ENCODE results near the gene PPP2CA.
A peak's percentile ranks its signal among the peaks of the same experiment; 100 is the strongest.
"Not testable (repeated sequence)": the region's sequence is repeated elsewhere in the genome, so short reads cannot be mapped to it uniquely, and the experiment has no call there.

Gene PPP2CA

DNA sequence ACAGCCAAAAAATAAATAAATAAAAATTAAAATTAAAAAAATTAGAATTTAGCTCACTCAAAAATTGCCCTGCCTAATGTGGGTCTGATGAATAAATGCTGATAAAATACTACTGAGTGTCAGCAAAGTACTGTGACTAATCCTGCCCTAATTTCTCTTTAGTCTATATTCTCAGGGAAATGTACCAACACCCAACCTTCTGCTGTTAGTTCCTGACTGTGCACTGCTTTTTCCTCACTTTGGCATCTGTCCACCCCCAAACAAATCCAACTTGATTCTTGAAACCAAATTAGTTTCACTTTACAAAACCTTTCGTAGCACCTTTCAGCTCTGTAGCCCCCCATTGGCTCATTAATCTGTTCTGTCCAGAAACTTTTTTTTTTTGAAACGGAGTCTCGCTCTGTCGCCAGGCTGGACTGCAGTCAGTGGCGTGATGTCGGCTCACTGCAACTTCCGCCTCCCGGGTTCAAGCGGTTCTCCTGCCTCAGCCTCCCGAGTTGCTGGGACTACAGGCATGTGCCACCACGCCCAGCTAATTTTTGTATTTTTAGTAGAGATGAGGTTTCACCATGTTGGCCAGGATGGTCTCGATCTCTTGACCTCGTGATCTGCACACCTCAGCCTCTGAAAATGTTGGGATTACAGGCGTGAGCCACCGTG lies 73.6 kb downstream of the PPP2CA start:
- H3K4me1 Mint-ChIP-seq (ENCODE audit: low read depth): peaks cover 70% of the 10 kb centered on the region

DNA sequence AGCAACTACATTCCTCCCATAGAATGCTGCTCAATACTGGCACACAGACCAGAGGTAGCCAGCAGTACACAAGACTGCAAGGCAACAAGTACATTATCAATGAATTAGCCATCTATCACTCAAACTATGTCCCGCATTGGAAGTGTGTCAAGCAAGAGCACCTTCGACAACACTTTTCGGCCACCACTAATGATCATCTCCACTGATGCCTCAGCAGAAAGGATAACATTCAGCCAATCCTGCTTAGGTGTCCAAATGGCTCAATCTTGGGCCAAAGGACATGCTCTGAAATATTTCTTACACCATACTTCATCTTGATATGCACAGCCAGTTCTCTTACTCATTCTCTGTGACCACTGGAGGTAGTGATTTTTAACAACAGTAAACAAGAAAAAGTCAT lies 74.2 kb downstream of the PPP2CA start:
- peak overlapping the region; percentile 56 for H3K4me3 Mint-ChIP-seq
- H3K9me3 Mint-ChIP-seq (ENCODE audit: low read depth): no peaks in the 10 kb centered on the region
- H3K36me3 Mint-ChIP-seq: peaks cover 5% of the 10 kb centered on the region
- peak overlapping the region; percentile 91 for H3K27ac Mint-ChIP-seq
- H3K27me3 Mint-ChIP-seq: no peaks in the 10 kb centered on the region
- peaks cover 68% of the 10 kb centered on the region for H3K4me1 Mint-ChIP-seq (ENCODE audit: low read depth)

More for the DNA sequence above, 73.6 kb downstream of the PPP2CA start:
- Mint-ChIP-seq H3K4me3 (peak overlapping the region; percentile 45), H3K27ac (peak overlapping the region; percentile 91)
- not testable (repeated sequence) for H3K9me3 Mint-ChIP-seq (ENCODE audit: low read depth); H3K36me3 Mint-ChIP-seq; H3K27me3 Mint-ChIP-seq

DNA sequence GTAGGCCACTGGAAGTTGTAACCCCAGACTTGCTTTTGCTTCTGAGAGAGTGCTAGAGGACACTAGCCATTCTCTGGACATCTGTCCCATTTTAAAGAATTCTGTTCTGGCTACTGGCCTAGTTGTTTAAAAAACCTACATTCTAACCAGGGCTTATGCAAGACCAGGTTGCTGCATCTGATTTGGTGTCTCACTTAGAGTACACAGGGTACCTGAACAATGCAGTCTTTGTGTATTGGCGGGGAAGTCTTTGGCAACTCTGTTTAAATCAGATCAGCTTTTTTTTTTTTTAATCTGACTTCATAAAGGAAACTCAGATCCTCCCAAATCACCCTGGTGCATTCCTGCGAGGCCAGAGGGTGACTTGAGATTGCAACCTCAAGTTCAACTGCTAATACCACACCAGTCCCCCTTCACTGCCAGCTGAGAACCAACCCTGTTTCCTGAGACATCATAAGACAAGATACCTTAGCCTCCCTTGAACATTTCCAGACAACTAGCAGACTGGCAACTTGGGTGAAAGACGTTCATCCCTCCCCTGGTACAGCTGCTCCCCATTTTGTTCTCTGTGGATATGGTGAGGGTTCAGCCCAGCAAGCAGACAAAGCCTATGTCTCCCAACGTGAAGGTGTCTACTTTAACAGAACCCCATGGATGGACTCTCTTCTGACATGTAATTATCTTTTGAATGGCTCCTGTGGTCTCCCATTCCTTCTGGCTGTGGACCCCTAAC lies 76.1 kb downstream of the PPP2CA start:
- peaks cover 63% of the 10 kb centered on the region for H3K4me1 Mint-ChIP-seq (ENCODE audit: low read depth)
- peaks cover 5% of the 10 kb centered on the region for H3K36me3 Mint-ChIP-seq
- H3K27me3 Mint-ChIP-seq: no peaks in the 10 kb centered on the region
- H3K27ac Mint-ChIP-seq: peak overlapping the region; percentile 92
- H3K4me3 Mint-ChIP-seq: peak overlapping the region; percentile 23
- H3K9me3 Mint-ChIP-seq (ENCODE audit: low read depth): no peaks in the 10 kb centered on the region

DNA sequence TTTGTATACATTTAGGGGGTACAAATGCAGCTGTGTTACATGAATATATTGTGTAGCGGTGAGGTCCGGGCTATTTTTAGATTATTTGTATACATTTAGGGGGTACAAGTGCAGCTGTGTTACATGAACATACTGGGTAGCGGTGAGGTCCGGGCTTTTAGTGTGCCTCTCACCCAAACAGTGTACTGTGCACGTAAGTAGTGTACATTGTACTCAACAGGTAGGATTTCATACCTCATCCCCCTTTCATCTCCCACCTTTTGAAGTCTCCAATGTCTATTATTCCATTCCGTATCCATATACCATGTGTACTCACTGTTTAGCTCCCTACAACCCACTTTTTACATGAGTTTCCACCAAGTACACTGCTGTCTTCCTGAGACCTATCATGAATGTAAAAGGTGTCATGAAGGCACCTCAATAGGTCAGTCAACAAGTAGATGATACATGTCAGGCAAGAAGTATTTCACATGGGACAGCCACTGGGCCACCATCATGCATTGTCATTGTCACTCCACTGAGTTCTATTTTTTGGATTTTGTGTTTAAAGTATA lies 76.8 kb downstream of the PPP2CA start:
- Mint-ChIP-seq H3K27ac (peak overlapping the region; percentile 92), H3K4me1 (ENCODE audit: low read depth) (peaks cover 63% of the 10 kb centered on the region), H3K9me3 (ENCODE audit: low read depth) (no peaks in the 10 kb centered on the region), H3K27me3 (no peaks in the 10 kb centered on the region), H3K36me3 (peaks cover 5% of the 10 kb centered on the region), H3K4me3 (no peak overlapping the region)

DNA sequence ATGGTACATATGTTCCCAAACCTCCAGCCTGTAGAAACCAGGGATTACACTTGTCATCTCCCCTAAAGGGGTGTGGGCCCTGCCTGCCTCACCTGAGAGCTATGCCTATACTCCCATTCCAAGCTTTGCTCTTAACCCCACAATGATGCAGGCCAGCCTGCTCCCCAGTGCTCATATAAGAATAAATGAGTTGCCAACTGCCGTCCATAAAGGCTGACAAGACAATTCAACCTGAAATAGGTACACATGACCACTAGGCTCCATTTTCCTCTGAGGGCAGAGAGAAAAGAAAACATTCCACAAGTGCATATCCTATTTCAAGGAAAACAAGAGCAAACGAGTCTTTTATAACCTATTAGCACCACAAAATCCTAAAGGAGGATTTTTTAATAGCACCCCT lies 77.6 kb downstream of the PPP2CA start:
- Mint-ChIP-seq H3K27ac (peak overlapping the region; percentile 47), H3K4me1 (ENCODE audit: low read depth) (peaks cover 55% of the 10 kb centered on the region), H3K36me3 (peaks cover 5% of the 10 kb centered on the region), H3K27me3 (no peaks in the 10 kb centered on the region), H3K9me3 (ENCODE audit: low read depth) (no peaks in the 10 kb centered on the region), H3K4me3 (no peak overlapping the region)

DNA sequence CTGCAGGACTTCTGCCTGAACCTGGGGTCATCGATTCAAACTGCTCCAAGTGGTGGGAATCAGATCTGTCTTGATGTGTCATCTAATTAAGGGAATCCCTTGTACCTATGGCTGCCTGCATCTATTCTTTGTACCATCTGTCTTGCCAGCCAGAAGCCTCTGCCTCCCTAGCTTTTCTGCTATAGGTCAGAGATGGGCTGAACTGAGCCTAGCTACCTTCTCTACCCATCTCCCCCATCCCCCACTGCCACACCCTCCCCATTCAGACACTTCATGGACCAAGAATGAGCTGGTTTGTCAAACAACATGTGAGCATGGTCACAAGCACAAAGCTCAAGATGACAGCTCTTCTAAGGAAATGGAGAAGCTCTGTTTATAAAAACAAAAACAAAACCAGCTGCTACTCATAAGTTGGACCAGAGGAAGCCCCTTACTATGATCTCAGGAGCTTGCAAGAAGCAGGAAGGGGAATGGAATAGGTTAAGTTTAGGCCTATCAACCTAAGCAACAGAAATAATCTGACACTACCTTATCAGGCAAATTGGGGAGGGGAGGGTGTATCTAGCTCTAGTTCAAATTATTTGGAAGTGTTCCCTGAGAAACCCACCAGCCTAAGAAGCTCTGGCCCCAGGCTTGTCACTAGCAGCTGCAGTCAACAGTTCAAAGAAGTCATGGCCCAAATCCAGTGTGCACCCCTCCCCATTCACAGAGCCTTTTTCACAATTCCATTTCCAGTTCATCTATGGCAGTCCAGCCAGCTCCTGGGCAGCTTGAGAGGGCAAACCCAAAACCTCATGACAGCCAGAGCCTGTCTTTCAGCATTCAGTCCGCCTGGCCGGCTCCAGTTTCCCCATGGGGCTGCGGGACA lies 79.0 kb downstream of the PPP2CA start:
- H3K4me1 Mint-ChIP-seq (ENCODE audit: low read depth): peaks cover 45% of the 10 kb centered on the region

DNA sequence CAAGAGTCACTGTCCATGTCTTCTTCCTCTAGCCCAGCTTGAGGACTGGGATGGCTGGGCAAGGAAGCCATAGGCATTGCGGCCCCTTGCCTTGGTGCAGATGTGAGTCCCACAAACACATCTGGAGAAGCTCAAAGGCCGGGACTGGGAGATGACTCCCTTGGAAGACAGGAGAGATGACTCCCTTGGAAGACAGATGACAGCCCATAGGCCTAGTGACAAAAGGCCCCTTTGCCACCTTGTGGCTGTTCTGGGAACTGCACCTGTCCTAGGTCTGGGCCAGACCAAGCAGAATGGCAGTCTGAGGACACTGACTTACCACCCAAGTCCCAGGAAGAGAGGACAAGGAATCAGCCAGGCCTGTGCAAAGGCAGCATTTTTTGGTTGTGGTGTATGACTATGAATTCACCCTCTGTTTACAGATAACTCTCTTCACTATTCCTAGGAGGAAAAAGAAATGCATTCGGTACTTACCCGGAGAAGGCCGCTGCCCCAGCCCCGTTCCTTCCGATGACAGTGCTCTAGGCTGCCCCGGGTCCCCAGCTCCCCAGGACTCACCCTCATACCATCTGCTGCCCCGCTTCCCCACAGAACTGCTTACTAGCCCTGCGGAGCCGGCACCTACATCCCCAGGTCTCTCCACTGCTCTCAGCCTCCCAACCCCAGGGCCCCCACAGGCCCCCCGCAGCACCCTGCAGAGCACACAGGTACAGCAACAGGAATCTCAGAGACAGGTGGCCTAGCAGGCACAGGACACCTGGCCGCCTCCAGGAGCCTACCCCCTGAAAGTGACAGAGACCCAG lies 79.9 kb downstream of the PPP2CA start:
- H3K9me3 Mint-ChIP-seq (ENCODE audit: low read depth): no peaks in the 10 kb centered on the region
- no peaks in the 10 kb centered on the region for H3K36me3 Mint-ChIP-seq
- no peak overlapping the region for H3K4me3 Mint-ChIP-seq
- H3K4me1 Mint-ChIP-seq (ENCODE audit: low read depth): peaks cover 46% of the 10 kb centered on the region
- H3K27ac Mint-ChIP-seq: peak overlapping the region; percentile 77
- H3K27me3 Mint-ChIP-seq: no peaks in the 10 kb centered on the region

More for the DNA sequence above, 79.0 kb downstream of the PPP2CA start:
- Mint-ChIP-seq H3K4me3 (no peak overlapping the region), H3K9me3 (ENCODE audit: low read depth) (no peaks in the 10 kb centered on the region), H3K36me3 (peaks cover 3% of the 10 kb centered on the region), H3K27me3 (no peaks in the 10 kb centered on the region), H3K27ac (peak overlapping the region; percentile 70)

DNA sequence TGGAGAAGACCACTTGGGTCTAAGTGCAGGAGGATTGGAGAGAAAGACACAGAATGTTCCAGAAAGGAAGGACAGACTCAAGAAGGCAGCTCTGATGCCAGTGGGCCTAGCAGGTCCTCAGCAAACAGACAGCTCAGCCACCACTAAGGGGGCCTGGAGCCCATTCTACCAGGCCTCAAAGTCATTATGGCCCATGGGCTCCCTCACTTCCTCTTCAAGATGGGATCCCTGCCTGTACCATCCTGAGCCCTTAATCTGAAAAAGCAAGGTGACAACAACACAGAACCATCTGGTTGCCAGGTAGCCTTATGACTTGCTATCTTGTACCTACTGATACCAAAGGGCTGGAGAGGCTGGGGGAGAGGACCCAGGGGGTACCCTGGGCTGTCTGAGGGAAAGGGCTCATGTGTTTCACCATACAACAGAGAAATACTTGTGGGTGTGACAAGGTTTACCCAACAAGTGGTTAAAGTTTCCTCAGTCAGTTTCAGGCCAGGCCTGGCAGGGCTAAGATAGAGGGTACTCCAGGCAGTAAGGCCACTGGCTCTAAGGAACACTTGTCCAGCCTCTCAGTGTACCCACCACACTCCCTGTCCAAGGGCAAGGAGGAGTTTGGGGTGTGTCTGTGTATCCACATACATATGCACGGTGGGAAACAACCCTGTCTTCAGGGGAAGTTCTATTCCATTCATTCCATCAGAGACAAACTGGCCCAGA lies 80.7 kb downstream of the PPP2CA start:
- Mint-ChIP-seq H3K27ac (peak overlapping the region; percentile 86), H3K36me3 (no peaks in the 10 kb centered on the region), H3K4me3 (no peak overlapping the region), H3K9me3 (ENCODE audit: low read depth) (no peaks in the 10 kb centered on the region), H3K4me1 (ENCODE audit: low read depth) (peaks cover 46% of the 10 kb centered on the region), H3K27me3 (no peaks in the 10 kb centered on the region)

All from activated naive CD8-positive, alpha-beta T cell (primary cell).